AG09309 (cell line): Measurements from ENCODE around the gene IL15RA.

Source experiments
- DNase-seq: peaks from one replicate; pipeline ENCODE4 v3.0.0-alpha.2; 2010; ENCODE audit warnings: low read depth
- H3K4me3 ChIP-seq: 2 replicates; pipeline ENCODE4 v1.5.1; 2011; ENCODE audit warnings: mild to moderate bottlenecking, low read depth, low read length, moderate library complexity; ENCODE audit not compliant: control insufficient read depth
- TF ChIP-seq, protein P1 (sequence below): IDR thresholded peaks from 2 replicates; pipeline ENCODE4 v1.5.1; 2011; ENCODE audit warnings: mild to moderate bottlenecking, low read depth, low read length, inconsistent platforms; ENCODE audit not compliant: insufficient read depth, control insufficient read depth; ENCODE audit errors: missing control alignments

IL15RA gene

DNA sequence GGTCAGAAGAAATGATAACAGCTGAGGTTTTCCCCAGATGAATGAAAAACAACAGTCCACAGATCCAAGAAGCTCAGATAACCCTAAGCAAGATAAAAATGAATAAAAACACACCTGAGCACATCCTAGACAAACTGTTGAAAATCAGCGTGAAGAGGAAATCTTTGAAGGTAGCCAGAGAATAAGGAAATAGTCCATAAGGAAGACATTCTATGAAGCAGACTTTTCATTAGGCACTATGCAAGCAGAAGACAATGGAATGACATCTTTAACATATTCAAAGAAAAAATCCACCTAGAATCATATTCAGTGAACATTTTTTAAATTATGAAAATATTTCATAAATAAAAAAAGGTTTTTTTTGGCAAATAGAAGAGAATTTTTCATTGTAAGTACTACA is 15.1 kb upstream of the IL15RA start:
- no peak for DNase-seq
- TF ChIP-seq, protein P1, sequence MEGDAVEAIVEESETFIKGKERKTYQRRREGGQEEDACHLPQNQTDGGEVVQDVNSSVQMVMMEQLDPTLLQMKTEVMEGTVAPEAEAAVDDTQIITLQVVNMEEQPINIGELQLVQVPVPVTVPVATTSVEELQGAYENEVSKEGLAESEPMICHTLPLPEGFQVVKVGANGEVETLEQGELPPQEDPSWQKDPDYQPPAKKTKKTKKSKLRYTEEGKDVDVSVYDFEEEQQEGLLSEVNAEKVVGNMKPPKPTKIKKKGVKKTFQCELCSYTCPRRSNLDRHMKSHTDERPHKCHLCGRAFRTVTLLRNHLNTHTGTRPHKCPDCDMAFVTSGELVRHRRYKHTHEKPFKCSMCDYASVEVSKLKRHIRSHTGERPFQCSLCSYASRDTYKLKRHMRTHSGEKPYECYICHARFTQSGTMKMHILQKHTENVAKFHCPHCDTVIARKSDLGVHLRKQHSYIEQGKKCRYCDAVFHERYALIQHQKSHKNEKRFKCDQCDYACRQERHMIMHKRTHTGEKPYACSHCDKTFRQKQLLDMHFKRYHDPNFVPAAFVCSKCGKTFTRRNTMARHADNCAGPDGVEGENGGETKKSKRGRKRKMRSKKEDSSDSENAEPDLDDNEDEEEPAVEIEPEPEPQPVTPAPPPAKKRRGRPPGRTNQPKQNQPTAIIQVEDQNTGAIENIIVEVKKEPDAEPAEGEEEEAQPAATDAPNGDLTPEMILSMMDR: no peak
- H3K4me3 ChIP-seq: no peak overlapping the region

DNA sequence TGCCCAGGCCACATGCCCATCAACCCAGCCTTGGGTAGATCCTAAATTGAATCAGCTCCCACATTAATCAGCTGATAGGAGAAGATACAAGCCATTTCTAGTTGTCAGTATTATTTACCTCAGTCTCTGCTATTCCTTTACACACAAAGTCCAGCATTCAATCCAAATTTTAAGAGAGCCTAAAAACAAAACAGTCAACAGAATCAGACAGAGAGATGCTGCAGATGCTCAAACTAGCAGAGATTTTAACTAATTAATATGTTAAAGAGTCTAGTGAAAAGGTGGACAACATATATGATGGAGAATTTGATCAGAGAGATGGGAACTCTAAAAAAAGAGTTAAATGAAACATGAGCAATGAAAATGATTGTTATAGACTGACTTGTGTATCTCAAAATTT is 14.4 kb upstream of the IL15RA start:
- TF ChIP-seq, protein P1: no peak
- no peak overlapping the region for H3K4me3 ChIP-seq
- no peak for DNase-seq

DNA sequence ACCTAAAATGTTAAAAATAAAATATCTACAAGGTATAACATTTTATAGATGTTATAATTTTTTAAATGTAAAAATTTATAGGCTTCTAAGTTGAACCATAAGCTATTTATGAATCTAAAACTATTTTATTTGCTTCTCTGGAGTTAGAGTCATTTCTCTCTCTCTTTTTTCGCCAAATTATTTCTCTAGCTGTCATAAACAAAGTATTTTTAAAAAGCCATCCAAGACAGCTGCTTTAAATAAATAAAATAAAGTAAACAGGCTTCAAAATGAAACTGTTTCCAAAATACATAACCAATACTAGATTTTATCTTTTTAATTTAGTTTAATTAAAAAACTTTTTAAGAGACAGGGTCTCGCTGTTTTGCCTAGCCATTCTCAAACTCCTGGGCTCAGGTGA is 12.4 kb upstream of the IL15RA start:
- no peak overlapping the region for H3K4me3 ChIP-seq
- DNase-seq: no peak
- TF ChIP-seq, protein P1: no peak

DNA sequence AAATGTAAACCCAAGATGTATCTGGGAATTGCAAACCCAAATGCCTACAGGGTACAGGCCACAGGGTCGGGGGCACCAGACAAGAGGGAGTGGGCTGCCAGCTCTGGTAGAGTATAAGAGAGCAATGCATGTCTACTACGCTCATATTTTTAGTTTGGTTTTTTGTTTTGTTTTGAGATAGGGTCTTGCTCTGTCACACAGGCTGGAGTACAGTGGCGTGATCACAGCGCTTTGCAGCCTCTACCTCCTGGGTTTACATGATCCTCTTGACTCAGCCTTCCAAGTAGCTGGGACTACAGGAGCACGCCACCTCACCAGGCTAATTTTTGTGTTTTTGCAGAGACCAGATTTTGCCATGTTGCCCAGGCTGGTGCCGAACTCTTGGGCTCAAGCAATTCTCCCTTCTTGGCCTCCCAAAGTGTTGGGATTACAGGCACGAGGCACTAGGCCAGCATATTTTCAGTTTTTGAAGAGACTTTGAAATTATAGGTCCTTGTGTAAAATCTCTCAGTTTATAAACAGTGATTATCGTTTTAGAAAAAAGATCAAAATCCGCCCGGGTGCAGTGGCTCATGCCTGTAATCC is 11.1 kb upstream of the IL15RA start:
- no peak overlapping the region for H3K4me3 ChIP-seq
- TF ChIP-seq, protein P1: no peak
- DNase-seq: no peak

DNA sequence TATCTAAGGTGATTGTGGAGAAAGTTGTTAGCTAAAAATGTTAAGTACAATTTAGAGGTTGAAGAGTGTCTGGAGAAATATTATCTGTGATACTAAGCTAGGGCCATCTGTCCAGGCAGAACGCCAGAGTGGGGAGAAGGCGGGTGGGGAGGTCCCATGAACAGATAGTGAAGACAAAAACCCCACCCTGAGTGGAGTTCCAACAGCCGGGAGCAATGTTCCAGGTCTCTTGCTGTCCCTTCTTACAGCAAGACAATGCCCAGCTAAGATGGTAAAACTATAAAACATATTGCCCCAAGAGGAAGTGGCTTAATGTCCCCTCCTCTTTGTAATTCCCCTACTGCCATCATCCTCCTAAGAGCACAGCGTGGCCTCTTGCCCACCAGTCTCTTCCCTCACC is 10.4 kb upstream of the IL15RA start:
- H3K4me3 ChIP-seq: no peak overlapping the region
- no peak for DNase-seq
- TF ChIP-seq, protein P1: no peak

DNA sequence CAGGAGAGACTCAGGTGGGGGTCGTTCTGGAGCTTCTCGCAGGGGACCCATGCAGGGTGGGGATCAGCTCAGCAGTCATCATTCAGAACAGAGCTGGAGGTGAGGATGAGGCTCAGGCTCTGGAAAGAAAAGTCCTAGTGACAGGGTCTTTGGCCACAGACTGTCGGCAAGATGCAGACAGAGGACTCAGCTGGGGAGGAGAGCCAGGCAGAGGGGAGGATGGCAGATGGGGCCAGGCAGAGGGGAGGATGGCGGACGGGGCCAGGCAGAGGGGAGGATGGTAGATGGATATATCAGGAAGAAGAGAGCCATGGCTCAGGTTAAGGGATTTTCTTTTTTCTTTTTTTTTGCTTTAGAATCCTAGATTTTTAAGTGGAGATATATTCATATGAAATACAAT is 7.7 kb upstream of the IL15RA start:
- H3K4me3 ChIP-seq: no peak overlapping the region
- no peak for DNase-seq
- TF ChIP-seq, protein P1: no peak

DNA sequence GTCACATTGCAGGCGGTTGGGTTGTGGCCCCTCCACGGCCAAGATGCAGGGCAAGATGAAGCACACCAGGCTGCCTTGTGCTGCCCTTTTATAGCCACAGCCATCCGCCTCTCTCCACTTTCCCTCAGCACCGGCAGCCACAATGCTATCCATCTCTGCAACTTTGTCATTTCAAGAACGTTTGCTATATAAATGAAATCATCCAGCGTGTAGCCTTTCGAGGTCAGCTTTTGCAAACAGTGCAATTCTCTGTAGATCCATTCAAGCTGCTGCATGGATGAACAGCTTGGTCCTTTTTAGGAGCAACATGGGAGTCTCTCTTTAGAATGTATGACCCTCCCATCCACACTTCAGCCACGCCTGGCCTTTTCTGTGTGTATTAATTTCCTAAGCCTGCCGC is 6.4 kb upstream of the IL15RA start:
- no peak overlapping the region for H3K4me3 ChIP-seq
- DNase-seq: no peak
- TF ChIP-seq, protein P1: no peak
